NCI-H2081 treated with DMSO at 0.1 percent for 48 hours (cell line): Measurements from ENCODE around the gene PIAS4.
A peak's percentile ranks its signal among the peaks of the same experiment; 100 is the strongest.

Experiments
- DNase-seq: peaks from one replicate; lab custom pipeline; 2025; lab: John Stamatoyannopoulos, UW

Gene PIAS4

DNA sequence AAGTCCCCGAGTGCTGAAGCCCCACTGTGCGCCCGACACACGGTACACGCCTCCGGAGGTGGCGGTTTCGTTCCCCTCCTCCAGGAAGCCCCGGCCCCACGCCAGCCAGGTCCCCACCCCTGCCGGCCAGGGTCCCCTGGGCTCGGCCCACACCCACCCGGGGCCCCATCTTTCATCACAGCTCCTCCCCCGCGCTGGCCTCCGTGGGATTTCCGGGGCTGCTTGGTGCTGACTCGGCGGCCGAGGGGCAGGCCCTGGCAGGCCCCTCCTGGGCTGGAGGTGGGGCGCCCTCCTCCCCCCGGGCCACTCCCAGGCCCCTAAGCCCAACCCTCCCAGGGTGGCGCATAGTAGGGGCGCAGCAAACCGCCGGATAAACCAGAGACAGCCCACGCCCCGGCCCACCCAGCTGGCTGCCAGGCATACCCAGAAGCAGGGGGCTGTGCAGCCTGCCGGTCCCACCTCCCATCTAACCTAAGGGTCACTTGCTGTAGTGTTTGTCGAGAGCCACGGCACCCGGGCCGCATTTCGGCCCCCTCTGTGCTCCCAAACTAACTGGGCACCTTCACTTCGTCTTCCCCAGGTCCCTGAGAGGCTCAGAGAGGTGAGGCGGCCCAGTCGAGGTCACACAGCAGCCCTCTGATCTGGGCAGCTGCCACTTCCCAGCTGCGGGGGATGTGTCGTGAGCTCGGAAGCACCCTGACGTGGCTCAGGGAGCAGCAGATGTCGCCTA is 52.5 kb downstream of the PIAS4 start:
- no peak for DNase-seq

DNA sequence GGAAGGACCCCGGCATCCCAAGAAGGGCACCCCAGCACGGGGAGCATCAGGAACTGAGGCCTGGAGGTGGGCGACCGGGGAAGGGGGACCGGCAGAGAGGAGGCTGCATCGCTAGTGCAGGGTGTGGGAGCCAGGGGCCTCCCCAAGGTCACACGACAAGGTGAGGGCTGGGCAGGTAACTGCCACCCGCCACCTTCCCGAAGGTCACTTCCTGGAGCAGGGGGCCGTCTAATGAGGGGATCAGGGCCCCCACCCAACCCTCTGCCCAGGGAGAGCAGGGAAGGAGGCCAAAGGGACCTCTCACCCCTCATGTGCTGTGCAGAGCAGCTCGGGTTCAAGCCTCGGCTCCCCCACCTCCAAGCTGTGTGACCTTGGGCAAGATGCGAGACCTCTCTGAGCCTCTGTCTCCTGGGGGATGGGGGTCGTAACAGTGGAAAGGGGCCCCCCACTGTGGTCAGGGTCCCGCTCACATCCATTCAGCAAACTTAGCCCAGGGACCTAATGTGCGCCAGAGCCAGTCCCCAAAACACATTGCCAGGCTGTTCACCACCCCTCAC is 53.2 kb downstream of the PIAS4 start:
- DNase-seq: no peak

DNA sequence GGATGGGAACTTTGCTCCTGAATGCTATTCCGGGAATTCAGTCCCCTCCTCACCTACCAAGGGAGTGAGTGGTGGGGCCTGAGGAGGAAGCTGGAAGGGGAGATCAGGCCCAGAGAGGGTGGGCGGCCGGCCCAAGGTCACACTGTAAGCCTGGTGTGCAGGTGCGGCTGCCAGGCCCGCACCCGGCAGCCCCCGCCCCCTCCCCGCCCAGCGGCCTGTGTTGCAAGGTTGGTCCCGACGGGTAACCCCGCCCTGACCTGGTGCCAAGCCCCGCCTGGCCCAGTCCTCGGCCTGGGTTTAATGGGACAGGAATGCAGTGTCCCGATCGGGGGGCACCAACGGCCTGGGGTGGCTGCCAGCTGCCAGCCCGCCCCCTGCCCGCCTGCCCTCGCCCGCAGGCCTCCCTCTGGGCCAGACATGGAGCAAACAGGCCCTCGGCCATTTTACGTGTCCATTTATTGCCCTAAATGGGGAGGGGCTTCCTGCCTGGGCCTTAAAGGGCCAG is 53.7 kb downstream of the PIAS4 start:
- DNase-seq: no peak

DNA sequence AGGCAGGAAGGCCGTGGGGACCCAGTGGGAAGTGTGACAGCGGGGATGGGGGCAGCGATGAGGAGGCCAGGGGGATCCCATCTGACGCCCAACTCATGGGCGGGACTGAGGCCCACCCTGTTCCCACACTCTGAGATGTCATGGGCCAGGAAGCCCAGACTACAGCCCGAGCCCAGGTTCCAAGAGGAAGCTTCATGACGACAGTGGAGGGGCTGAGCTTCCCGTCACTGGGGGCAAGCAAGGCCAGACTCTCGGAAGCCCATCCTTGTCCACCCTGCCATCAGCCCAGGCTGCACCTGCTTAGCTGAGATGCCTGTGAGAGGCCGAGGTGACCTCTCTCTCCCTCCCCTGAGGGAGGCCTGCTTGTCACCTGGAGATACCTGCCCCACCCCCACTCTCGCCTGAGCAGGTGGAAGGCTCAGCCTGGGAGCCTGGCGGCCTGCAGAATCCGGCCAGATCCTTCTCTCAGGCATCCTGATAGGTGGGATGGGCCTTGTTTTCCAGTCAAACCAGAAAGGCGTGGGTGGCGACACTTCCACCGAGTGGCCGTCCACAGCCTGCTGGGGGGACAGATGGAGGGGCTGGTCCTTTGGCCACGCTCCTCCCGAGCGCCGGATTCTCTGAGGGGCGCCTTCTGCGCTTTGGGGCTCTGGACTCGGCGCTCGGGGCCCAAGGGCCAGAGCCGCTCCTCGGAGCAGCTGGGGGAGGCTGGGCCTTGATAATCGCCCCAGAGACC is 54.3 kb downstream of the PIAS4 start:
- DNase-seq: no peak

DNA sequence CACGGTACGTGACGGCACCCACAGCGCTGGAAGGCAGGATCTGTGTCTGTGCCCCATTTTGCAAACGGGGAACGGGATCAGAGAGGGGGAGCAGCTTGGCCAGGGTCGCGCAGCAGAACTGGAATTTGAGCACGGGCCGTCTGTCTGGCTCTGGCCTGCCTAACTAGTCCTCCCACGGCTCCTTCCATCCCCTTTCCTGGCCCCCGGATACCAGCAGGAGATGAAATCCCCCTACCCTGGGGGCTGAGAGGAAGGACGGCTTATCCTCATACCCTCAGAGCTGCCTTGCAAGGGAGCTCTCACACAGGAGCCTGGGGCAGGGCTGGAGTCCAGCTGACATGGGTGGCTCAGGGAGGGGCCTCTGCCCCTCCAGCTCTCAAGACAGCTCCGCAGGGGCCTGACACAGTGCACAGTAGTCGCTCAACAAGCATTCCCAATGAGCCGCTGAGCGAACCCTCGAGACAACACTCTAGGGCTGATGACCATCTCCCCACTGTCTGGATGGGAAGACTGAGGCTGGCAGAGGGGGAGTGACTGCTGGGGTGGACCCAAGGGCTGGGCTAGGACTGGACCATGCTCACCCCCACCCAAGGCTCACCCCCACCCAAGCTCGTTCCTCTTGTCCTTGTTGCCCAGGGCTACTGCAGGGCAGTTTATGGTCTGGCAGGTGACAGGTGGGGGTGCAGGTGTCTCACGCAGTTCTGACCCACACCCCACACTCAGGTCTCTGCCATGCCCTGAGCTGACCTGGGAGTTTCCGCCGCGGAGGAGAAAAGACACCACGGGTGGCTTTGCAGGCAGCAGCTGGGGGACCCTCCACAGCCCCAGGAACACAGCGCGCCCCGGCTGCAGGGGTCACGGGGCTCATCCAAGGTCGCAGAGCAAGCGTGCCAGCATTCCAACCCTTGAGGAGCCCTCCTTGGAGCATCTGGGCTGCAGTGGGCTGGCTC is 55.2 kb downstream of the PIAS4 start:
- no peak for DNase-seq

DNA sequence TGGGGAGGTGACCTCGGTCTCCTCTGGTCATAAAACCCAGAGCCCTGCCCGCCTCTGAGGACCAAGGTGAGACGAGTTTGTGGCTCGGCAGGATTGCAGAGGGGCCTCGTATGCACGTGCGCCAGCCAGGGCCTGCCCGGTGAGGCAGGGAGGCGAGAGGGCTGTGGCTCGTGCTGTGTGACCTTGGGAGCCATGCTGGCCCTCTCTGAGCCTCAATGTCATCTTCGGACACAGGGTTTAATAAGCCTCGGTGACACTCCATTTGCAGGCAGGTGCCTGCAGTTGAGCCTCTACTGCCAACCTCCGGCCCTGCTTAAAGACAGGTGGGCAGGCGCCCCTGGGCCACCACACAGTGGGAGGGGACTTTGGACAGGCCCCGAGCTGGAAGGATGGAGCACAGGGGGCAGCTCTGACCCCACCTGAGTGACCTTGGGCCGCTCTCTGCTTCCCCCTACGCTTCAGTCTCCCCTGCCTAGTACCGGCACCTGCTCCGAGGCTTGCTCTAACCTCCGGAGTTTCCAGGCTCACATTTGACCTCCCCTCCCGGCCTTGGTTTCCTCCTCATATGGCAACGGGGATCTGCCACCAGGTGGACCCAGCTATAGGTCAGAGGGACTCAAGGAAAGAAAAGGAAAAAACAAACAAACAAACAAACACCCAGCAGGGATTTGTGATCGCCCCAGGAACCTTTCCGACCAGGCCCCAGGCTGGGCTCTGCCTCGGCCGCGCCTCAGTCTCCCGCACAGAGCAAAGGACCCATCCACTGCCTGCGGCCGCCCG is 56.0 kb downstream of the PIAS4 start:
- no peak for DNase-seq

DNA sequence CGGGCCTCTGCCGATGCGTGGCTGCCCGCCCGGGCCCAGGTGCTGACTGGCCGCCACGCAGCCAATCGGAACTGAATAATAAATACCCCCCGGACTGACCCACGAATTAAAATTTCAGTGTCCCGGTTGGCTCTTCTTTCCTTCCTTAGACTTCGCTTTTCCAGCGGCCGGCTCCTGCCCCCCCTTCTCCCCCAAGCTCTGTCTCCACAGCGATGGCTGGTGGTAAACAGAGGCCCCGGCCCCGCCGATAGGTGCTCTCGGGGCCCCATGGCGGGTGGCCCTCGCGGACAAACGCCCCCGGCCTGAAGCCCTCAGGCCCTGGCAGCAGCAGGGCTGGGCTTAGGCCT is 56.6 kb downstream of the PIAS4 start:
- DNase-seq: no peak

DNA sequence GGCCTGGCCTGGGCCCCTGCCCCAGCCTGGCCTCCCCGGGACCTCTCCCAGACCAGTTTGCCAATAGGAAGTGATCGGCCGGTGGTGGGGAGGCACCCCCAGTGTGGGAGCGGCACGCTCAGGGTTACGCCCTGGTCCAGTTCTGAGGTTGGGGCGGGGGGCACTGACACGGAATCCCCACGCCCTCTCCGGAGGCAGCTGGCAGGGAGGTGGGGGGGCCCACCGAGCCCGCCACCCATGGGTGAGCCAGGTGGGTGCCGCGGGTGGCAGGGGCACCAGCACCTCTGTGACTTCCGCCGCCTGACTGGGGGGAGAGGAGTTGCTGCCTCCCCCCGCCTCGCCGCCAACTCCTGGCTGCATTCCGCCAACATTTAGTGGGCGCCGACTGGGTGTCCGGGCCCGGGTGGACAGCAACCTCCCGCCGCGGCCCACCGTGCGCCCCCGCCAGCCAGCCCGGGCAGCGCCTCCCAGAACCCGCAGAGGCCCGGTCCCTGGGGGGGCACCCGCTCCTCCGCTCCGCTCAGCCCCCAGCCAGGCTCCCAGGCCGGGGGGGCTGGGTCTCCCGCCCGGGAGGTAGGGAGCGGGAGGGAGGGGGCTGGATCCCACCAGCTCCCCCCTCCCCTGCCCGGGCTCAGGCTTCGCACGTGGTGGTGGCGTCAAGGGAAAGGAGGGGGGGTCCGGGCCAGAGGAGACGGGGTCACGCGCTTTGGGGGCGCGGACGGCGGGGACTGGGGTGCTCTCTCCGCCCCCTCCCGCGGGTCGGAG is 57.1 kb downstream of the PIAS4 start:
- no peak for DNase-seq

DNA sequence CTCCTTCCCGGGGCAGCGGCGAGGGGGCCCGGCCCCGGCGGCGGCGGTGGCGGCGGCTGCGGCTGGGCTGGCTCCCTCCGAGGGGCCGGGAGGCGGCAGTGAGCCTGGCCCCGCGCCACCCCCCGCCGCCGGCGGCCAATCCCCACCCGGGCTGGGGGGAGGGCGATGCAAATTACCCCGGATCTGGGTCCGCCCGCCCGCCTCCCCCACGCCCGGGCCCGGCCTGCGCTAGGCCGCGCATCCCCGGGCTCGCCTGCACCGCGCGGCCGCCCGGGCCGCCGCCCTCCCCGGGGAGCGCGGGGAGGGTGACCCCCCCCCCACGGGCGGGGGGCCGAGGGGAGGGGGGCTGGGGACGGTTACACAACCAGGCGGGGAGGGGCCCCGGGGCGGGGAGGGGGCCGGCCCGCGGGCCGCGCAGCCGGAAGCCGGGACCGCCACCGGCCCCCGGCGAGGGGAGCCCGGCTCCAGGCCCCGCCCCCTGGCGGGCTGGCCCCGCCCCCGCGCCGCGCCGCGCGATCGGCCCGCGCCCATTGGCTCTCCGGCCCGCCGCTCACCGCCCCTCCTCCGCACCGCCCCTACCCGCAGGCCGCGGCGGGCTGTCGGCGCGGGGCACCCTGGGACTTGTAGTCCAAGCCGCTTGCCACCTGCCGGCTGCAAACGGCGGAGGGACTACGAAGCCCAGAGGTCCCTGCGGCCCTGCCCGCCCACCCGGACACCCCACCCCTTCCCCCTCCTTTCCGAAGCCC is 58.1 kb downstream of the PIAS4 start:
- DNase-seq: peak; percentile 59

DNA sequence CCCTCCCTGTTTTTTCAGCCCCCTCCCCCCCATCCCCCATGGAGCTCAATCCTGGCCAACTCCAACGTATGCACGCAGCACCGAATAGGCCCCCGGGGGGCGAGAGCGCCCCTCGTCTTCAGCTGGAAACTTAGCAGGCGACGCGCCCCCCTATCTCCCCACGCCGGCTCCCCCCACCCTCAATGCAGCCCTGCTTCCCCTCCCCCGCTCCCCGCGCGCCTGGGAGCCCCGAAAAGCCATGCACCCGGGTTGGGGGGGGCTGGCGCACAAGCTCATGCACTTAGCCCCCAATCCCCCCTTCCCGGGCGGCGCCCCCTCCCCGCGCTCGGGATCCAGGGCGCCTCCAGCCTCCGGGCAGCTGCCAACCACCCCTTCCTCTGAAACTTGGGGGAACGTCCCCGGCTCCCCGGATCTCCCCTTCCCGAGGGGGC is 58.7 kb downstream of the PIAS4 start:
- no peak for DNase-seq

DNA sequence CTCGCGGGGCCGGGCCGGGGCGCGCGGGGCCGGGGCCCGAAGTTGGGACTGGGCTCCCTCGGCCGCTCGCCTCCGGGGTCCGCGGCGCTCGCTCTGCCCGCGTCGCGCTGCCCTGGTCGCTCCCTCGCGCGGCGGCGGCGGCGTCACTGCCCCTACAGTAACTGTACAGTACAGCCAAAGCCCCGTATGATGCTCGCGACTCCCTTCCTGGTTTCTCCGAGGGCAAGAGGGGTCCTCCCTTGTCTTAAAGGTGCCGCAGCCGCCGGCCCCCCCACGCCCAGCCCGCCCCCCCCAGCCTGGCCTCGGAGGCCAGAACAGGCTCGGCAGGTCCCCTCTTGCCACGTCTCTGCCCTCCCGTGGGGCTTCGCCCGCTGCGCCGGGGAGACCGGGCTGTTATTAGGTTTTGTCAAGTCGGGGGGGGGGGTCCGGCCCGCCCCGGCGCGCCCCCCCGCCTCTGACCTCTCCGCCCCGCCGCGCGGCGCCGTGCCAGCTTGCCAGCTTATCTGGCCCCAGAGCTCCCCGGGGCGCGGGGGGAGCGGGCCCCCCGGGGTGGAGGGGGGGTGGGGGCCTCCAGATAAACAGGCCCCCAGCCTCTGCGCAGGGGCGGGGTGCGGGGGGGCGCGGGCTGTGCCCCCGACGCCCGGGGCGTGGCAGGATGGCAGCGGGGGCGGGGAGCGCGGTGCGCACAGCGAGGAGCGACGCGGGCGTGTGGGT is 59.3 kb downstream of the PIAS4 start, which contains the start of gene ZBTB7A:
TSS of gene ZBTB7A (minus strand) at position 218 of the 714 bp plus-strand sequence. CDS start 11,667 bp downstream, outside the sequence.
- peak; percentile 2 for DNase-seq

DNA sequence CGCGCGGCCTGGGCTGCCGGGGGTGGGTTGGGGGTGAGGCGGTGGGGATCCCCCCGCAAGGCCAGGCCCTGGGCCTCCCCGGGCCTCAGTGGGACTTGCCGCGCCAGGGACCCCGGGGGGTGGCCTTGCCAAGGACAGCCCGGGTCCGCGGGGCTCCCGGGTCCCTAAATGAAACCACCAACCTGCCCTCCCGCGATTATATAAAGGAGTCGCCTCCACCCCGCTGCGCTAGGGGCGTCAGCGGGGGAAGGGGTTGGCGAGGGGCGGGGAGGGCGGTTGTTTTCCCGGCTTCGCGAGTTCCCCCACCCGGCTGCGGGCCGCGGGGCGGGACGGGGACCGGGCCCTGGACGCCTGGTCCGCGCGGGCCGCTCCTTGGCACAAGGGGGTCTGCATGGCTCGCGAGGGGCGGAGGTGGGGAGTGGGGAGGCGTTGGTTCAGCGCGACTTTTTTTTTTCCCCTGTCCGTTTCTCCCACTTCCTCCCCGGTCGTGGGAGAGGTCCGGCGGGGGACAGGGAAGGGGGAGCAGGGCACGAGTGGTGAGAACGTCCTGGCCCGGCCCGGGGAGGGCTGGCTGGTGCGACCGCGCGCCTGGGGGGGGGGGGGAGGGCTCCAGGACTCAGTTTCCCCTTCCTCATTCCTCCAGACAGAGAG is 60.0 kb downstream of the PIAS4 start:
- DNase-seq: no peak

DNA sequence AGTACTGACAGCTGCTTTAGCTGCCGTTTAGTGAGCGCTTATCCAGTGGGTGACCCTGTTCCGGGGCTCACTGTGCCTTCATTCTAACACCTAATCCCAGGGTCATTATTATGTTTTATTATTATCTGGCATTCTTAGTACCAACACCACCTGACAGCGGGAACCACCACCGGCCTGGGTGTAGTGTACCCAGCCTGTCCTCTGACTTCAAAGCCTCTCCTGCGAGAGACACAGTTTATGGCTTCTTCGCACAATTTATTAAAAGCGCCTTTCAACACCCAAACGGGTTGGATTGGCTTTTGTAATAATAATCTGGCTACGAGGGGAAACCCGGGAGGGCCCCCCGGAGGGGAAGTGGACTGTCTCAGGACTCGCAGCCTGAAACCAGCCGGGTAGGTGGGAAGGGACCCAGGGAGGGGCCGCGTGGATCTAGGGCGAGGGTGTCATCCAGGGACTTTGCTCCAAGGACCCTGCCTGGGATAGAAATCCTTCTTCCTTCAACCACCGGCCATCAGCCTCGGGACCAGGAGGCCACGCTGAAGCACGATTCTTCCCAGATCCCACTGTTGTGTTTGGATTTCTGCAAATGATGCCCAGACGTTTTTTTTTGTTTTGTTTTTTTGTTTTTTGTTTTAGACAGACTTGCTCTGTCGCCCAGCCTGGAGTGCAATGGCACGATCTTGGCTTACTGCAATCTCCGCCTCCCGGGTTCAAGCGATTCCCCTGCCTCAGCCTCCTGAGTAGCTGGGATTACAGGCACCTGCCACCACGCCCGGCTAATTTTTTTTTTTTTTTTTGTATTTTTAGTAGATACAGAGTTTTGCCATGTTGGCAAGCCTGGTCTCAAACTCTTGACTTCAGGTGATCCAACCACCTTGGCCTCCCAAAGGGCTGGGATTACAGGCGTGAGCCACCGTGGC is 60.8 kb downstream of the PIAS4 start:
- no peak for DNase-seq

DNA sequence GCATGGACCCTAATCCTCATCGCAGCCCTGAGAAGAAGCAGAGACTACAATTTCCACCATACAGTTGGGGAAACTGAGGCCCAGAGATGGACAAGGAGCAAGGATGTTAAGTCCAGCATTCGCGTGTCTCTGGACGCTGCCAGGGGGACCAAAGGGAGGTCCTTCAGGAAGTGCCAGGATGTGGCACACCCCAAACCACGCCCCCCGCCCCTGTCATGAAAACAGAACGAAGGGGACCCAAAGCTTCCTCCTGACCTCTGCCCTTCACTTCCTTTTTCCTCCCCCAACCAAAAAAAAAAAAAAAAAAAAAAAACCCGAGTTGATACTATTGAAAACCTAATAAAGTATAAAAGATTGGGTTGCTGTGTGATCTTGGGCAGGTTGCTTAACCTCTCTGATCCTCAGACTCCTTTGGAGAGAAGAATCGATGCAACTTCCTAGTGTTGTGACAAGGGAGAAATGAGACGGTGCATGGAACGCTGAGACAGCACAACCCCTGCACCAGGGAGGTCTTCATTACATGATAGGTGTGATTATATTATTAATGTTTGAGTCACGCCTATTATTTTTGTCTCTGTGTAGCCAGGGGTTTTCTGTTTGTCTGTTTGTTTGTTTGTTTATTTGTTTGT is 61.9 kb downstream of the PIAS4 start:
- DNase-seq: no peak

DNA sequence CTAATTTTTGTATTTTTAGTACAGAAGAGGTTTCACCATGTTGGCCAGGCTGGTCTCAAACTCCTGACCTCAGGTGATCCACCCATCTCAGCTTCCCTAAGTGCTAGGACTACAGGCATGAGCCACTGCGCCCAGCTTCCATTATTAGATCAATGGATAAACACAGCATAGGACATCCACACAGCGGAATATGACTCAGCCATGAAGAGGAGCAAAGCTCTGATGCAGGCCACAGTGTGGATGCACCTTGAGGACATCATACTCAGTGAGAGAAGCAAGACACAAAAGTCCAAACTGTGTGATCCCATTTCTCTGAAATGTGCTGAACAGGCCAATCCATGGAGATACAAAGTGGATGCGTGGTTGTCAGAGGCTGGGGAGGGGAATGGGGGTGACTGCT is 64.1 kb downstream of the PIAS4 start:
- DNase-seq: no peak

DNA sequence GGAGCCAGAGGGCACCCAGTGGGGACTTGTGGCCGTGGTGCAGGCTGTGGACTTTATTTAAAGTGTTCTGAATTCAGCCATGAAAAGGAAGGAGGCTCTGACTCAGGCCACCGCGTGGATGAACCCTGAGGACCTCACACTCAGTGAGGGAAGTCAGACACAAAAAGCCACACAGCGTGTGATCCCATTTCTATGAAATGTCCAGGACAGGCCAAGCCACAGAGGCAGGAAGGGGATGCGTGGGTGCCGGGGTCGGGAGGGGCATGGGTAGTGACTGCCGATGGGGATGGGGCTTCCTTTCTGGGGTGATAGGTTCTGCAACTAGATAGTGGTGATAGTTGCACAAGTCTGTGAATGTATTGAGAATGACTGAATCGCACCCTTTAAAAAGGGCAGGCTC is 67.8 kb downstream of the PIAS4 start:
- no peak for DNase-seq

DNA sequence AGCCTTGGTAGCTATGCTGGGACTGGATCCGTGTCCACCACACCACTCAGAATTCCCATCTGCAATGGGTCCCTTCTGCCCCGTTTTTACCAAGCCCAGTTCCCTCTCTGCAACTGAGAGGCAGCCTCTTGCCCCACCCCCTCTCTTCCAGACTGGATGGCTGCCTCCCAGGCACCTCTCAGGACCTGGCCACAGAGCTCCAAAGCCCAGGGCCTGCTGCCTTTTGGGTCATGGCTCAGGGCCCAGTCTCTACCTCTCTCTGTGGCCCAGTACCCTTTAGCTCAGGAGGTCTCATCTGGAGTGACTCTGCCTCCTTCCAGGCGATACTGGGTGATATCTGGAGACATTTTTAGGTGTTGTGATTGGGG is 69.5 kb downstream of the PIAS4 start:
- no peak for DNase-seq
